ENCODE results near the gene SCAF1.

DNA sequence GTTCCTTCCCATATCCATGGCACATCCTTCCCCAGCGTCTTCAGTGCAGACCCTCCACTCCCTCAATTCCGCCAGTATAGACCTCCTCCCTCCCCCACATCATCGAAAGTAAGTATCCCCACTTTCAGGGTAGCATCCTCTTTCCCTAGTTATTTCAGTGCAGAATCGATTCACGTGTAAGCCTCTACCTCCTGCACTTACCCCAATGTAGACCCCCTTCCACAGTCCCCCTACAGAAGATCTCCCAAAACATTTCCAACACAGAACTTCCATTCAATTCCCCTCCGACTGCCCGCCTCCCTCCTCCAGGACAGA lies 23.0 kb downstream of the SCAF1 start:
- TF ChIP-seq, protein P1, sequence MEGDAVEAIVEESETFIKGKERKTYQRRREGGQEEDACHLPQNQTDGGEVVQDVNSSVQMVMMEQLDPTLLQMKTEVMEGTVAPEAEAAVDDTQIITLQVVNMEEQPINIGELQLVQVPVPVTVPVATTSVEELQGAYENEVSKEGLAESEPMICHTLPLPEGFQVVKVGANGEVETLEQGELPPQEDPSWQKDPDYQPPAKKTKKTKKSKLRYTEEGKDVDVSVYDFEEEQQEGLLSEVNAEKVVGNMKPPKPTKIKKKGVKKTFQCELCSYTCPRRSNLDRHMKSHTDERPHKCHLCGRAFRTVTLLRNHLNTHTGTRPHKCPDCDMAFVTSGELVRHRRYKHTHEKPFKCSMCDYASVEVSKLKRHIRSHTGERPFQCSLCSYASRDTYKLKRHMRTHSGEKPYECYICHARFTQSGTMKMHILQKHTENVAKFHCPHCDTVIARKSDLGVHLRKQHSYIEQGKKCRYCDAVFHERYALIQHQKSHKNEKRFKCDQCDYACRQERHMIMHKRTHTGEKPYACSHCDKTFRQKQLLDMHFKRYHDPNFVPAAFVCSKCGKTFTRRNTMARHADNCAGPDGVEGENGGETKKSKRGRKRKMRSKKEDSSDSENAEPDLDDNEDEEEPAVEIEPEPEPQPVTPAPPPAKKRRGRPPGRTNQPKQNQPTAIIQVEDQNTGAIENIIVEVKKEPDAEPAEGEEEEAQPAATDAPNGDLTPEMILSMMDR (IDR thresholded peaks at IDR 0.05; ENCODE audit: low read length): no peak
- TF ChIP-seq EZH2 (IDR thresholded peaks at IDR 0.05; ENCODE audit: borderline replicate concordance, low read length): no peak
